ENCODE measurements around the gene SLC35F6.

DNA sequence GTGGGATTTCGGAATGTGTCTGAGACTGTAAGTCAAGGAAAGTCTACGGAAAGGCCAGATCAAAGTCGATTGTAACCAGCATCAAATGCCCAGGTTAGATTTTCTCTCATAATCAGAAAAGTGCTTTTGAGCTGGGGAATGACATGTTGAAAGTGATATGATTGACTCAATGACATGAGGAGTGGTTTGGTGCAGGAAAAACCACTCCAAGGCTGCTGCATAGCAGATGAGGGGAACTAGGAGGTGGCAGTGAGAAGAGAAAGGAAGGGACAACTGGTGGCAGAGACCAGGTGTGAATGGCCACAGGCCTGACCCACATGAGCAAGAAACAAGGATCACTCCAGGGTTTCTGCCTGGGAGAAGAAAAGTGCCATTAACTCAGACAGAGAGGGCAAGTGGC, 822 bp downstream of the SLC35F6 start:
- no peak for TF ChIP-seq EZH2 (IDR thresholded peaks at IDR 0.05; ENCODE audit: borderline replicate concordance, insufficient read depth, low read length, poor library complexity, severe bottlenecking)
- TF ChIP-seq, protein P1, sequence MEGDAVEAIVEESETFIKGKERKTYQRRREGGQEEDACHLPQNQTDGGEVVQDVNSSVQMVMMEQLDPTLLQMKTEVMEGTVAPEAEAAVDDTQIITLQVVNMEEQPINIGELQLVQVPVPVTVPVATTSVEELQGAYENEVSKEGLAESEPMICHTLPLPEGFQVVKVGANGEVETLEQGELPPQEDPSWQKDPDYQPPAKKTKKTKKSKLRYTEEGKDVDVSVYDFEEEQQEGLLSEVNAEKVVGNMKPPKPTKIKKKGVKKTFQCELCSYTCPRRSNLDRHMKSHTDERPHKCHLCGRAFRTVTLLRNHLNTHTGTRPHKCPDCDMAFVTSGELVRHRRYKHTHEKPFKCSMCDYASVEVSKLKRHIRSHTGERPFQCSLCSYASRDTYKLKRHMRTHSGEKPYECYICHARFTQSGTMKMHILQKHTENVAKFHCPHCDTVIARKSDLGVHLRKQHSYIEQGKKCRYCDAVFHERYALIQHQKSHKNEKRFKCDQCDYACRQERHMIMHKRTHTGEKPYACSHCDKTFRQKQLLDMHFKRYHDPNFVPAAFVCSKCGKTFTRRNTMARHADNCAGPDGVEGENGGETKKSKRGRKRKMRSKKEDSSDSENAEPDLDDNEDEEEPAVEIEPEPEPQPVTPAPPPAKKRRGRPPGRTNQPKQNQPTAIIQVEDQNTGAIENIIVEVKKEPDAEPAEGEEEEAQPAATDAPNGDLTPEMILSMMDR (IDR thresholded peaks at IDR 0.05; ENCODE audit: poor library complexity, severe bottlenecking) = no peak
- no peak for TF ChIP-seq POLR2AphosphoS5 (IDR thresholded peaks at IDR 0.05)
- TF ChIP-seq, protein P2, sequence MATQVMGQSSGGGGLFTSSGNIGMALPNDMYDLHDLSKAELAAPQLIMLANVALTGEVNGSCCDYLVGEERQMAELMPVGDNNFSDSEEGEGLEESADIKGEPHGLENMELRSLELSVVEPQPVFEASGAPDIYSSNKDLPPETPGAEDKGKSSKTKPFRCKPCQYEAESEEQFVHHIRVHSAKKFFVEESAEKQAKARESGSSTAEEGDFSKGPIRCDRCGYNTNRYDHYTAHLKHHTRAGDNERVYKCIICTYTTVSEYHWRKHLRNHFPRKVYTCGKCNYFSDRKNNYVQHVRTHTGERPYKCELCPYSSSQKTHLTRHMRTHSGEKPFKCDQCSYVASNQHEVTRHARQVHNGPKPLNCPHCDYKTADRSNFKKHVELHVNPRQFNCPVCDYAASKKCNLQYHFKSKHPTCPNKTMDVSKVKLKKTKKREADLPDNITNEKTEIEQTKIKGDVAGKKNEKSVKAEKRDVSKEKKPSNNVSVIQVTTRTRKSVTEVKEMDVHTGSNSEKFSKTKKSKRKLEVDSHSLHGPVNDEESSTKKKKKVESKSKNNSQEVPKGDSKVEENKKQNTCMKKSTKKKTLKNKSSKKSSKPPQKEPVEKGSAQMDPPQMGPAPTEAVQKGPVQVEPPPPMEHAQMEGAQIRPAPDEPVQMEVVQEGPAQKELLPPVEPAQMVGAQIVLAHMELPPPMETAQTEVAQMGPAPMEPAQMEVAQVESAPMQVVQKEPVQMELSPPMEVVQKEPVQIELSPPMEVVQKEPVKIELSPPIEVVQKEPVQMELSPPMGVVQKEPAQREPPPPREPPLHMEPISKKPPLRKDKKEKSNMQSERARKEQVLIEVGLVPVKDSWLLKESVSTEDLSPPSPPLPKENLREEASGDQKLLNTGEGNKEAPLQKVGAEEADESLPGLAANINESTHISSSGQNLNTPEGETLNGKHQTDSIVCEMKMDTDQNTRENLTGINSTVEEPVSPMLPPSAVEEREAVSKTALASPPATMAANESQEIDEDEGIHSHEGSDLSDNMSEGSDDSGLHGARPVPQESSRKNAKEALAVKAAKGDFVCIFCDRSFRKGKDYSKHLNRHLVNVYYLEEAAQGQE (IDR thresholded peaks at IDR 0.05; ENCODE audit: borderline replicate concordance) = no peak
- TF ChIP-seq TAF1 (IDR thresholded peaks at IDR 0.05; ENCODE audit: low read depth) = no peak
- no peak for TF ChIP-seq EP300 (conservative IDR thresholded peaks at IDR 0.05; ENCODE audit: poor library complexity, severe bottlenecking)
- TF ChIP-seq RAD21 (conservative IDR thresholded peaks at IDR 0.05) = no peak
